ENCODE results near the gene HIGD1C.
"Not testable (repeated sequence)": the region's sequence is repeated elsewhere in the genome, so short reads cannot be mapped to it uniquely, and the experiment has no call there.

The HIGD1C gene

DNA sequence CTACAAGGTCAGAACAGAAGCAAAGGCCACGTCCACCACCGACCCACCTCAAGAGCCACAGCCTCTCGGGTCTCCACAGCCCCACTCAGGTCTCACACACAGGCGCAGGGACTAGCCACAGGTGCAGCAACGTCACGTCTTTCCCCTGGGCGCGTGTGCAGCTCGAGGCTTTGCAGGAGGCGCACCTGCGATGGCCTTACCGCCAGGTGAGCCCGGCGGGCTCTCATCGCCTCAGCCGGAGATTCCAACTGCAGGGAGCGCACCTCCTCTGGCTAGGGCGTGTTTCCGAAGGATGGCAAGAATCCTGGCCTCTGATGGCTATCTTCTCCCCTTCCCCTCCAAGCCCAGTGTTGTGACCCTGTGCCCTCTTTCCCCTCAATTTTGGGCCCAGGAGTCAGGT is at the start of gene HIGD1C:
HIGD1C (plus strand) TSS at position 35 of the 400 bp plus-strand sequence. CDS start 1,455 bp downstream, outside the sequence.
- DNase-seq (ENCODE audit: low read depth), result no peak

DNA sequence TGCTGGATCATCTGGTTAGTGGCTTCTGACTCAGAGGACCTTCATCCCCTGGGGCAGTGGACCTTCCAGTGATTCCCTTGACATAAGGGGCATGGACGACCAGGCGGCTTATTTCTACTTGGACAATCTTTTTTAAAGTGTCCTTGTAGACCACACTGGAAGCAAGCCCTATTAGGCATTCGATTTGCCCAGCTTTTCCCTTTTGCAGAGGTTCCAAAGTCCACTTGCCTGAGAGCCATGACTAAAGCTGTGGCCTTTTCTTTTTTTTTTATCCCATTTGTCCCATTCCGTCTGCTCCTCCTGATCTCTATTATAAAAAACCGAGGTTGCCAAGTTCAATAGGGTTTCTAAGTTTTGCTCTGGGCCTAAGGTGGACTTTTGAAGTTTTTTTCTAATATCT is 43.9 kb upstream of the HIGD1C start:
- not testable (repeated sequence) for DNase-seq (ENCODE audit: low read depth)

DNA sequence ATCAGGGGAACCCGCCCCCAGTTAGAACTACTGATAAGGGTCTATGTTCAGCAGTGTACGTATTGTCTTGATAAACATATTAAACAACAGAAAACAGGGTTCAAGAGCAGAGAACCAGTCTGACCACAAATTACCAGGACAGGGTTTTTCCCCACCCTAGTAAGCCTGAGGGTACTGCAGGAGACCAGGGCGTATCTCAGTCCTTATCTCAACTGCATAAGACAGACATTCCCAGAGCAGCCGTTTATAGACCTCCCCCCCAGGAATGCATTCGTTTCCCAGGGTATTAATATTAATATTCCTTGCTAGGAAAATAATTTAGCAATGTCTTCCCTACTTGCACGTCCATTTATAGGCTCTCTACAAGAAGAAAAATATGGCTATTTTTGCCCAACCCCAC is 40.0 kb upstream of the HIGD1C start:
- not testable (repeated sequence) for DNase-seq (ENCODE audit: low read depth)

DNA sequence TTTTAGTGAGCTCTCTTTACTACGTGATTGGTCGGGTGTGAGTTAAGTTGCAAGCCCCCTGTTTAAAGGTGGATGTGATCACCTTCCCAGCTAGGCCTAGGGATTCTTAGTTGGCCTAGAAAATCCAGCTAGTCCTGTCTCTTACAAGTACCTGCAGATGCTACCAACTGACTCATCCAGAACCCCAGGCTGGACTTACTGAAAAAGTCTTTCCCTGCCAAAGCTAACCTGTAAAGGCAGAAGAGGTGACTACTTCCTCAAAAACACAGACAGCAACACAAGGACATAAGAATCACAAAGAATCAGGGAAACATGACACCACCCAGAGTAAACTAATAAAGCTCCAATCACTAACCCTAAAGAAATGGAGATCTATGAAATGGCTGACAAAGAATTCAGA is 39.1 kb upstream of the HIGD1C start:
- DNase-seq (ENCODE audit: low read depth), result no peak

DNA sequence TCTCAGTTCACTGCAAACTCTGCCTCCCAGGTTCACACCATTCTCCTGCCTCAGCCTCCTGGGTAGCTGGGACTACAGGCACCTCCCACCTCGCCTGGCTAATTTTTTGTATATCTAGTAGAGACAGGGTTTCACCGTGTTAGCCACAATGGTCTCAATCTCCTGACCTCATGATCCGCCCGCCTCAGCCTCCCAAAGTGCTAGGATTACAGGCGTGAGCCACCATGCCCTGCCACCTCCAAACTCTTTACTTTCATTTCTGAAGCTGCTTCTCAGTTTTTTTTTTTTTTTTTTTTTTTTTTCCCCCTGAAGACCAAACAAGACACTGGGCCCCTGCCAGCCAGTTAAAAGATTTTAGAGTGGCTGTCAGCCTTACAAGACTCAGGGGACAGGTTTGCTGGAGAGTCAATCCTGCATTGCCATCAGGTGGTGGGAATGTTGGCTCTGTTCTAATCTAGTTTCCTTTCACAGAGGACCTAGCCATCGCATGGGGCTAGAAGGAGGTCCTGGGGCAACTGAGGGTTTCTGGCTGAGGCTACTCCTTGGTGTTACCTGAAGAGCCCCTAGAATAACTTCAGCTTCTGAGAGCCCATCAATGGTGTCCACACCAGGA is 37.4 kb upstream of the HIGD1C start:
- no peak for DNase-seq (ENCODE audit: low read depth)

DNA sequence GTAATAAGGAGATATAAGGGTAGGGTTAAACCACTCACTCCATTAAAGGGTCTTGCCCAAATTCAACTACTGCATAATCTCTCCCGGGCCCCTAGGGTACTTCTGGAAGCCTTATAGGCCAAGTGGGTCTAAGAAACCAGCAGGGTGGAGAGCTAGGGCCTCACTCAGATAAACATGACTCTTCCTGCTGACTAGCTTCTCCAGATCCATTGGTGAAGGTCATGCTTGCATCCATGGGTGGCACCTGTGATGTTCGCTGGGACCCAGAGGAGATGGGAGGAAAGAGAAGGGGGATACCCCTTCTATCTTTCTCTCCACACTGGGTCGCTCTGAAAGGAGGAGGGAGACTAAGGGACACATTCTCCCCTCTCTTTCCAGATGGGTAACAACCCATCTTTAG is 36.1 kb upstream of the HIGD1C start:
- DNase-seq (ENCODE audit: low read depth), result no peak

DNA sequence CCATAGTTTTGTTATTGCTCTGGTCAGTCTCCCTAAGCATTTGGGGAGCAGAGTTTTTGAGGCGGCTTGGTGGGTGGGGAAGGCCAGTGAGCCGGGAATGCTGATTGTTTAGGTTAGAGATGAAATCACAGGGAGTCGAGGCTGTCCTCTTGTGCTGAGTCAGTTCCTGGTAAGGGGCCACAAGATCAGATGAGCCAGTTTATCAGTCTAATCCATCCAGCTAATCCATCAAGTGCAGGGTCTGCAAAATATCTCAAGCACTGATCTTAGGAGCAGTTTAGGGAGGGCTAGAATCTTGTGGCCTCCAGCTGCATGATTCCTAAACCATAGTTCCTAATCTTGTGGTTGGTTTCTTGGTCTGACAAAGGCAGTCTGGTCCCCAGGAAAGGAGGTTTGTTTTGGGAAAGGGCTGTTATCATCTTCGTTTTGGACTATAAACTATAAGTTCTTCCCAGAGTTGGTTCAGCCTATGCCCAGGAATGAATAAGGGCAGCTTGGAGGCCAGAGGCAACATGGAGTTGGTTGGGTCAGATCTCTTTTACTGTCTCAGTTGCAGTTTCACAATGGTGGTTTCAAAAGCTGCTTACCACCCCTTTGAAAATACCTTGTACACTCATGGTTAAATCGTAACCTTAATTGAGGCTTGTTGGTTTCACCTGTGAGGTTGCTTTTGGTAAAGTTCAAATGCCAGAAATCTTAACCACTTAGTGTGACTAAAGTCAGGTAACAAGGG is 33.6 kb upstream of the HIGD1C start:
- no peak for DNase-seq (ENCODE audit: low read depth)

DNA sequence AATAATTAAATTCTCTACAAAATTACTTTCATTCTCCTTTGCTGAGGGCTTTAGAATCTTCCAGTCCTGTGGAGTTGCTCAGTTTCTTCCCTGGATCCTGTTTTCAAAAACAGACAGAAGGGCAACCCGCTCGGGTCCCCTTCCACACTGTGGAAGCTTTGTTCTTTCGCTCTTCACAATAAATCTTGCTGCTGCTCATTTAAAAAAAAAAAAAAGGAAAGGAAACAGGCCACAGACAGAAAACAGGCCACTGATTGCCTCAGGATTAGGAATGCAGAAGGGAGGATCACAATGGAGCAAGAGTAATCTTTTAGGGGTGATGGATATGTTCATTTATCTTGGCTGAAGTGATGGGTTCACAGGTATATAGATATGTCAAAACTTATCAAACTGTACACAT is 29.5 kb upstream of the HIGD1C start:
- no peak for DNase-seq (ENCODE audit: low read depth)

DNA sequence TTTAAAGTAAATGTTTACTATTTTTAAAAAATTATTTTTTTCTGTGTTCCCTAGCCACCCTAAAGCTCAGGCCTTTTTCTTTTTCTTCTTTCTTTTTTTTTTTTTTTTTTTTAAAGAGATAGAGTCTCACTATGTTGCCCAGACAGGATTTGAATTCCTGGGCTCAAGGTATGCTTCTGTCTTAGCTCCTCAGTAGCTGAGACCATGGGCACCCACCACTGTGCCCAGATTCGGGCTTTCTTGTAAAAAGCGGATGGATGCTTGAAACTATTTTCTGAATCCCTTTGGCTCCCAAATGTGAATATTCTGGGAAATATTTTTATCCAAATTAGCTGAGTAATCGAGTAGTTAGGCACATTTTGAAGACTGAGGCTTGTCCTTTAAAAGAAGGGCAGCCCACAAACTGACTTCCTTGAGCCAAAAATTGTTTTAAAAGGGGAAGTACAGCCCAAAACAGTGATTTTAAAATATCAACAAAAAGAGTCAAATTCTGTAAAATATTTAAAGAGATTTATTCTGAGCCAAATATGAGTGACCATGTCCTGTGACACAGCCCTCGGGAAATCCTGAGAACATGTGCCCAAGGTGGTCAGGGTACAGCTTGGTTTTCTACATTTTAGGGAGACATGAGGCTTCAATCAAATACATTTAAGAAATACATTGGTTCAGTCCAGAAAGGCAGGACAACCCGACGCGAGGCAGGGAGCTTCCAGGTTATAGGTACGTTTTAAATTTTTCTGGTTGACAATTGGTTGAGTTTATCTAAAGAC is 28.8 kb upstream of the HIGD1C start:
- DNase-seq (ENCODE audit: low read depth), result no peak

DNA sequence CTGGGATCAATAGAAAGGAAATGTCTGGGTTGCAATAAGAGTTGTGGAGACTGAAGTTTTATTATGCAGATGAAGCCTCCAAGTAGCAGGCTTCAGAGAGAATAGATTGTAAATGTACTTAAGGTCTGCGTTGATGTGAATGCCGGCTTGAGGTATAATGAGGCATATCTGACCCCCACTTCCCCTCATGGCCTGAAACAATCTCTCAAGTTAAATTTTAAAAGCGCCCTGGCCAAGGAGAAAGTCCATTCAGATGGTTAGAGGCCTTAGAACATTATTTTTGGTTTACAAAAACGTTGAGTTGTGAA is 28.3 kb upstream of the HIGD1C start:
- DNase-seq (ENCODE audit: low read depth), result no peak

DNA sequence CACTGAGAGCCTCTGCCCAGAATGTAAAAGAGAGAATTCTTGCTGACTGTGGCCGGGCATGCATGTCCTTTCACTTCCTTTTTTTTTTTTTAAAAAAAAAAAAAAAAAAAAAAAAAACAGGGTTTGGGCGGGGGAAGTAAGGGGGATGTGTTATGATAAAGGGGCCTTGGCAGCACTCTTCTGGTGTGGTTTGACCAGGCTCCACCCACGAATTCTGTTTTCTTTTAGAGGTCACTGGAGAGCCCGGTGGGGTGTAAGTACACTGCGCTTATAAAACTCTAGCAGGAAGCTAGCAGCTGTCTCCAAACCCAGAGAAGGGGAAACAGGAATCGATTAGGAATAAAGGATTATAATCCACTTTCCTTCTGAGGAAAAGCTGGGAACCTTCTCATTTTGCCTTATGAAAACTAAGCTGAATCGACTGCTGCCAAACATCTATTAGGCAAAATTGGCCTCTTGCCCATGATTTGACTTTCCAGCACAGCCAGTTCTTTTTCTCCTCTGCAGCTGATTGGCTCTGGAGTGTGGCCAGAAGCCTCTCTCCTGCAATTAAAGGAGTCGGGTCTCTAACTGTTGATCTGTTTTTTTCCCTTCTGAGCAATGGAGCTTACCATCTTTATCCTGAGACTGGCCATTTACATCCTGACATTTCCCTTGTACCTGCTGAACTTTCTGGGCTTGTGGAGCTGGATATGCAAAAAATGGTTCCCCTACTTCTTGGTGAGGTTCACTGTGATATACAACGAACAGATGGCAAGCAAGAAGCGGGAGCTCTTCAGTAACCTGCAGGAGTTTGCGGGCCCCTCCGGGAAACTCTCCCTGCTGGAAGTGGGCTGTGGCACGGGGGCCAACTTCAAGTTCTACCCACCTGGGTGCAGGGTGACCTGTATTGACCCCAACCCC is 27.7 kb upstream of the HIGD1C start:
- DNase-seq (ENCODE audit: low read depth), result no peak

DNA sequence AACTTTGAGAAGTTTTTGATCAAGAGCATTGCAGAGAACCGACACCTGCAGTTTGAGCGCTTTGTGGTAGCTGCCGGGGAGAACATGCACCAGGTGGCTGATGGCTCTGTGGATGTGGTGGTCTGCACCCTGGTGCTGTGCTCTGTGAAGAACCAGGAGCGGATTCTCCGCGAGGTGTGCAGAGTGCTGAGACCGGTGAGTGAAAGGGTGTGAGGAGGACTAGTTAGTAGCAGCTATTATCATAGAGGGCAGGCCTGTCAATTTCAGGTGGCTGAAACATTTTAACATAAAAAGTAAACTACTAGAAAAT is 27.0 kb upstream of the HIGD1C start:
- DNase-seq (ENCODE audit: low read depth), result no peak

DNA sequence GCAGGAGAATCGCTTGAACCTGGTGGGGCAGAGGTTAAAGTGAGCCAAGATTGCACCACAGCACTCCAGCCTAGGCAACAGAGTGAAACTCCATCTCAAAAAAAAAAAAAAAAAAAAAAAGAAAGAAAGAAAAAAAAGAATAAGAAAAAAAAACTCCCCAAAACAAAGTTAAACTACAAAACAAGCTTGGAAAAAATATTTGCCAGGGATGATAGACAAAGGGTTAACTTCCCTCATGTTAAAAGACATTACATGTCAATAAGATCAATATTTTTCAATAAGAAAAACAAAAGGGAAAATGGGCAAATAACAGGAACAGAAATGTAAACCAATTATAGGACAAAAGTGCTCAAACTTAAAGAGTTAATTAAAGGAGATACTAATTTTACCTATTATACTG is 26.4 kb upstream of the HIGD1C start:
- no peak for DNase-seq (ENCODE audit: low read depth)

DNA sequence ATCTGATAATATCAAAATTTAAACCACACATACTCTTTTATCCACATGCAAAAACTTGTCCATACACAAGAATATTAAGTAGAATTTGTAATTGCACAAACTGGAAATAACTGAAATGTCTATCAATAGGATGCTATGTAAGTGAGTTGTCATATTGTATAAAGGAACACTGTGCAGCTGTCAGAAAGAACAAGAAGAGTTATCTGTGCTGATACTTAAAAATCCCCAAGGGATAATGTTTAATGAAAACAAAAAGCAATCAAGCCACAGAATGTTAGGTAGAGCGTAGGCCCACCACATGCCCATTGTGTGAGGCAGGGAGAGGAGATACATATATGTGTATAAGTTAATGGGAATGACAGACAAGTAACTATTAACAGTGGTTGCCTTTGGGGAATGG is 25.9 kb upstream of the HIGD1C start:
- no peak for DNase-seq (ENCODE audit: low read depth)

DNA sequence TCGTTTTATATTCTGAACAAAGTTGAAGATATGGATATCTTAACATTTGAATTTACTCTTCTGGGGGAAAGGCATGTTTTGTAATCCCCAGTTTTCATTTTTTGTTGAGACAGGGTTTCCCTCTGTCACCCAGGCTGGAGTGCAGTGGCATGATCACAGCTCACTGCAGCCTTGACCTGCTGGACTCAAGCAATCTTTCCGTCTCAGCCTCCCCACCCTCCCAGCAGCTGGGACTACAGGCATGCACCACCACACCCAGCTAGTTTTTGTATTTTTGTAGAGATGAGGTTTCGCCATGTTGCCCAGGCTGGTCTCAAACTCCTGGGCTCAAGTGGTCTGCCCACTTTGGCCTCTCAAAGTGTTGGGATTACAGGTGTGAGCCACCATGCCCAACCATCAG is 25.4 kb upstream of the HIGD1C start:
- not testable (repeated sequence) for DNase-seq (ENCODE audit: low read depth)

DNA sequence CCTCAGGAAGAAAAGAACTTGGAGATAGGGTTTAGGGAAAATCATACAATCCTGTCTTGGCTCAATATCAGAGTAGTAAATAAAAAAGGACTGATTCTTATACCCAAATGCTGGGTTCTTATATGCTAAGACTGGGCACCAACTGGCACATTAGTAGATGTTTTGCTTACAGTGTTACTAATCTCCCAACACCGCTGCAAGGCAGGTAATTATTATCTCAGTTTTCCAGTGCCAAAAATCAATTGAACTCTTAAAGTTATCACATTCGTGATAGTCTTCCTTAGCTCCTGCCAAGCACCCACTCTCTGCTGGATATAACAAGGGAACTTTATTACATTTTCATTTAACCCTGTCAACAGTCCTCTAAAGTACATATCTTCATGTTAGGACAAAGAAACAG is 25.0 kb upstream of the HIGD1C start:
- DNase-seq (ENCODE audit: low read depth), result no peak

DNA sequence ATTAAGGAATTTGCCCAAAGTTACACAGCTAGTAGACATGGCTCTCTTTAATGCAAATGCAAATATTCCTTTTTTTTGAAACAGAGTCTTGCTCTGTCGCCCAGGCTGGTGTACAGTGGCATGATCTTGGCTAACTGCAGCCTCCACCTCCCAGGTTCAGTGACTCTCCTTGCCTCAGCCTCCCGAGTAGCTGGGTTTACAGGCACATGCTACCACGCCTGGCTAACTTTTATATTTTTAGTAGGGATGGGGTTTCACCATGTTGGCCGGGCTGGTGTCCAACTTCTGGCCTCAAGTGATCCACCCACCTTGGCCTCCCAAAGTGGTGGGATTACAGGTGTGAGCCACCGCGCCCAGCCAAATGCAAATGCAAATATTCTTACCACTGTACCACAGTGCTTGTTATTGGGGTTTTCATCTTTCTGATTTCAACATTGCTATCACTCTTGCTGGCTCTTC is 24.5 kb upstream of the HIGD1C start:
- no peak for DNase-seq (ENCODE audit: low read depth)

DNA sequence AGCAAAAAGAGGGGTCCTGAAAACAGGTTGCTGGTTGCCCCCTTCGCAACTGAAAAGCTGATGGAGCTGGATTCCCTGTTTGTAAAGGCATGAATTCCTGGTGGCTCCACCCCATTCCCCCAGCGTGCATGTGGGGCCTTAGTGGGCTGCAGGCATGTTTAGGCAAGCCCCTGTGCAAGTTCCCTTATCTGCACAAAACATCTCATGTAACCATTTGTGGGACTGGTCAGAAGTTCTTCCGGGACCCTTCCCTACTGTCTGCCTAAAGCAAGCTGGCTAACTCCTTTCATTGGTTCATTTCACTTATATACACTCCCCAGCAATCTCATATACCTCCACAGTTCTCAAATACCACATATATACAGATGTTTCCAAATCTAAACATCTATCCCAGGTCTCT is 24.0 kb upstream of the HIGD1C start:
- no peak for DNase-seq (ENCODE audit: low read depth)

DNA sequence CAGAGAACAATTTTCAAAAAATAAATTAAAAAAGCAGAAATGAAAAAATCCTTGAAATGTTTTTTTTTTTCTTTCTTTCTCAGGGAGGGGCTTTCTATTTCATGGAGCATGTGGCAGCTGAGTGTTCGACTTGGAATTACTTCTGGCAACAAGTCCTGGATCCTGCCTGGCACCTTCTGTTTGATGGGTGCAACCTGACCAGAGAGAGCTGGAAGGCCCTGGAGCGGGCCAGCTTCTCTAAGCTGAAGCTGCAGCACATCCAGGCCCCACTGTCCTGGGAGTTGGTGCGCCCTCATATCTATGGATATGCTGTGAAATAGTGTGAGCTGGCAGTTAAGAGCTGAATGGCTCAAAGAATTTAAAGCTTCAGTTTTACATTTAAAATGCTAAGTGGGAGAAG is 22.5 kb upstream of the HIGD1C start:
- DNase-seq (ENCODE audit: low read depth), result no peak

DNA sequence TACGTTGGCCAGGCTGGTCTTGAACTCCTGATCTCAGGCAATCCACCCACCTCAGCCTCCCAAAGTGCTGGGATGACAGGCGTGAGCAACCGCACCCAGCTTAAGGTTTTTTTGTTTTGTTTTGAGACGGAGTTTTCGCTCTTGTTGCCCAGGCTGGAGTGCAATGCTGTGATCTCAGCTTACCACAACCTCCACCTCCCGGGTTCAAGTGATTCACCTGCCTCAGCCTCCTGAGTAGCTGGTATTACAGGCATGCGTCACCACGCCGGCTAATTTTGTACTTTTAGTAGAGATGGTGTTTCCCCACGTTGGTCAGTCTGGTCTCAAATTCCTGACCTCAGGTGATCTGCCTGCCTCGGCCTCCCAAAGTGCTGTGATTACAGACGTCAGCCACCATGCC is 21.9 kb upstream of the HIGD1C start:
- not testable (repeated sequence) for DNase-seq (ENCODE audit: low read depth)

DNA sequence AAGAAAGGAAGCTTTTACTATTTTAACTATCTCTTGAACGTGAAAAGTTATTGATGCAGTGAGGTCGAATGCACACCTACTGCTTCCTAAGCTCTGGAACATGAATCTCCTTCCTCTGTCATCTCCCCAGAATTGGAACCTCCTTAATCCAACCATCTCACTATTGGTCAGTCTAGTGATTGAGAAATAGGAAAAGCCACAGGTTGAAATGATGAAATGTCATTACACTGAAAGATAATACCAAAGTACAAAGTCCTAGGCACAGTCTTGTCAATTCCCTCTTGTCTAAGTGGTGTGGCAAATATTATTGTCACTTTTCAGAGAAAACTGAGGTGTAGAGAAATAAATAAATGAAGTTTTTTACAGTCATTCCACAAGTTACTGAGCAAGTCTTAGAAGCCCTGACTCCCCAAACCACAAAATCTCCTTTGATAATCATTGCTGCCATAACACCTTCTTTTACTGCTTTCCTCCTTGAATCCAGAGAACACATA is 19.5 kb upstream of the HIGD1C start:
- no peak for DNase-seq (ENCODE audit: low read depth)

DNA sequence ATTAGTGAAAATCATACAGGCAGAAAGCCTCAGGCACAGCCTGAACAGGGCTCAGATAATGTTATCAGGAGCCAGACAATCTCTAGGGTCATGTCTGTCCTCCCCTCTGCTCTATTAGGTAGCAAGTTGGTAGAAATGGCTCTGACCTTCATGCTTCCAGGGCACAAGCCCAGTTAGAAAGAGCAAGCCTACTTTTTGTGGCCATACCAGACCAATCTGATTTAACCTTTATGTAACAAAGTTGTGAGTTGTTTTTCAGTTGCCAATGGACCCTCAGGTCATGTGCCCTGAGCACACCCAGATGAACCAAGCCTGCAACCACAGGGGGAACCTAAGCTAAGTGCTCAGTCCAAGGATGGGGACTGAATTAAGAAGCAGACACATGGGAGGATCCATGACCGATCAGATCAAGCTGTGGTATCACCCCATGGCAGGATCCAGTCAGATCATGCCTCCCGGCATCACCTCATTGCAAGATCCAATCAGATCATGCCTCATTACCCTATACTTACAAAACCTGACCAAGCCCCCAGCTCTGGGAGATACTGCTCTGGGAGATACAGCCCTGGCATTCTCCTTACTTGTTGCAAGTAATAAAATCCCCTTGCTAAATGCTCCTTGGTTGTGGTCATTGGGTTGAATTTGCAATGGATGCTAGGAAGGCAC is 18.8 kb upstream of the HIGD1C start:
- DNase-seq (ENCODE audit: low read depth), result no peak
